Measurements from ENCODE around the gene ARL8A.
A peak's percentile ranks its signal among the peaks of the same experiment; 100 is the strongest.

ARL8A gene

GRCh38 chr1:202160377-202160940 lies 15.9 kb upstream of the ARL8A start, which contains the start of gene PTPN7:
Gene PTPN7, minus strand, starts transcription at chr1:202160602. Its CDS starts 1,200 bp downstream, at chr1:202159402.
- Histone ChIP-seq H3K36me3 (ENCODE audit: control insufficient read depth, insufficient read depth, low read length) (no peaks in the 10 kb centered on the region), H3K9ac (ENCODE audit: low read length) (peak within 1 kb of the TSS; percentile 64), H3K27me3 (ENCODE audit: control insufficient read depth, insufficient read depth, low read length) (peaks cover 4% of the 10 kb centered on the region), H3K9me3 (ENCODE audit: control insufficient read depth, low read length) (no peaks in the 10 kb centered on the region), H3K4me3 (ENCODE audit: low read length) (no peak within 1 kb of the TSS), H3K4me1 (ENCODE audit: control insufficient read depth, insufficient read depth, low read length) (peaks cover 4% of the 10 kb centered on the region)

DNA sequence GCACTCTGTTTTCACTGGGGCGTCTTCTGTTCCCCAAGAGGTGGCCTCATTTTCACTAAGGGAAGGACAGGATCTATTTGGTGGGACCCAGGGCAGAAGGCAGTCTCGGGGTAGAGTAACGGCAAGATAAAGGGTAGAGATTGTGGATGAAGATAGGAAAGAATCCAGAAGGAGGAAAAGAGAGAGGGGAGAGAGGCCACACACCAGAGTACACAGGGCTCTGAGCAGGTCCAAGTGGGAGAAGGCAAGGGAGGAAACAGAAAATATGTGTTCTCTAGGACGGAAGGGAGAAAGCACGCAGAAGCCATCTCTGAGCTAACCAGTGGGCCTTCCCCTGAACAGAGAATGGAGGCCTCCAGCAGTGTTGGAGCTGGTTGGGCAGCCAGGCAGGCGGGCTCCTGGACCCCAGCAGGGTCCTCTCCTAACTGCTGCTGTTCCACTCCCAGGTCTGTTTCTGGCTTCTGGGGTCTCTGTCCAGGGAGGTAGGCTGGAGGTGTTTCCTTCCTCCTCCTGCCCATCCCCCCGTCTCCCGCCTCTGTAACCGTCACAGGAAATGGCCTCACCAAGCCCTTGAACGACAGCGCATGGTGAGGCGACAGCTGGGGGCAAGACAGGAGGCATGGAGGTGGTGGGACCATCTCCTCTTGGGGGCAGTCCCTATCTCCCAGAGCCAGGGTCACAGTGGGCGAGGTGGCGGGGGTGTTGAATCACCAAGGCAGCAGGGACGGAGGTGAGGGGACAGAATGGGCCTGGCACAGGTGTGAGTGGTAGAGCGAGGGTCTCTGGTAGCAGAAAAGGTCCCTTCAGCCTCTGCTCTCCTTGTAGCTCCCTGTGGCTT lies 15.2 kb upstream of the ARL8A start:
- H3K9me3 ChIP-seq (ENCODE audit: control insufficient read depth, low read length) = no peaks in the 10 kb centered on the region
- H3K4me1 ChIP-seq (ENCODE audit: control insufficient read depth, insufficient read depth, low read length) = peaks cover 11% of the 10 kb centered on the region
- no peak overlapping the region for H3K4me3 ChIP-seq (ENCODE audit: low read length)
- H3K9ac ChIP-seq (ENCODE audit: low read length) = peak overlapping the region; percentile 64
- peaks cover 8% of the 10 kb centered on the region for H3K27me3 ChIP-seq (ENCODE audit: control insufficient read depth, insufficient read depth, low read length)
- no peaks in the 10 kb centered on the region for H3K36me3 ChIP-seq (ENCODE audit: control insufficient read depth, insufficient read depth, low read length)

GRCh38 chr1:202158810-202159533 lies 14.4 kb upstream of the ARL8A start:
- Histone ChIP-seq H3K27me3 (ENCODE audit: control insufficient read depth, insufficient read depth, low read length) (peaks cover 8% of the 10 kb centered on the region), H3K36me3 (ENCODE audit: control insufficient read depth, insufficient read depth, low read length) (no peaks in the 10 kb centered on the region), H3K9ac (ENCODE audit: low read length) (peak overlapping the region; percentile 22), H3K4me3 (ENCODE audit: low read length) (no peak overlapping the region), H3K9me3 (ENCODE audit: control insufficient read depth, low read length) (no peaks in the 10 kb centered on the region), H3K4me1 (ENCODE audit: control insufficient read depth, insufficient read depth, low read length) (peaks cover 13% of the 10 kb centered on the region)

DNA sequence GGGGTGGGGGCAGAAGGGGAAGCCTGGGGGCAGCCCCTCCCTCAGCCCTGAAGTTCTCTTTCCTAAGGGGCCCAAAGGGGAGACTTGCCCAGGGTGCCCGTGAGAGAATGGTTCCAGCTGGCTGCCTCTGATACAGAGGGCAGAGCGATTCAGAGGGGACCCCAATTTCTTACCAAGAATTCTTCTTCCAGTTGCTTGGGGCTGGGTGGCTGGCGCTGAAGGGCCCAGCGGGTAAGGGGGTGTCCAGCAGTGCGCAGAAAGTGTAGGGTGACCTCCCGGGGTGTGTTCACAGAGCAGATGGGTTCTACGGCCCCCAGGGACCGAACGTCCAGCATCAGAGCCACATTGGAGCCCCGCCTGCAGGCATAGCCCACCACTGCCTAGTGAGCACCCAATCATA lies 13.4 kb upstream of the ARL8A start:
- Histone ChIP-seq H3K36me3 (ENCODE audit: control insufficient read depth, insufficient read depth, low read length) (no peaks in the 10 kb centered on the region), H3K27me3 (ENCODE audit: control insufficient read depth, insufficient read depth, low read length) (peaks cover 8% of the 10 kb centered on the region), H3K9ac (ENCODE audit: low read length) (no peak overlapping the region), H3K4me1 (ENCODE audit: control insufficient read depth, insufficient read depth, low read length) (peaks cover 9% of the 10 kb centered on the region), H3K9me3 (ENCODE audit: control insufficient read depth, low read length) (no peaks in the 10 kb centered on the region), H3K4me3 (ENCODE audit: low read length) (no peak overlapping the region)

DNA sequence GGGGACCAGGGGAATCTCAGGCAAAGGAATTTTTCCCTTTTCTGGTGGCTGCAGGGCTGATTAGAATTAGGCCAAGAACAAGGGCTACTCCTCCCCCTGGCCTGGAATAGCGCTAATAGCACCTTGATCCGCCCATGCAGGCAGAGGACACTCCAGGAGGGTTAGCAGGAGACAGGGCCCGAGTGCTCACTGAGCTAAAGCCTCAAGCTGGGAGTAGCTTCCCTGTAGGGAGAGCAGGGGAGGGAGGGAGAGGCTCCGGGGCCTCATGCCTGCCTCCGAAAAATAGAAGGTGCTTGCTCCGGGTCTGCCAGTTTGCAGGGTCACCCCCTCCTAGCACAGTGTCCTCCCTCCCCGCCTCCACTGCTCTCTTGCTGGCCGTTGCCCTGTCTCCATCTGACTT lies 12.1 kb upstream of the ARL8A start:
- Histone ChIP-seq H3K9ac (ENCODE audit: low read length) (no peak overlapping the region), H3K27me3 (ENCODE audit: control insufficient read depth, insufficient read depth, low read length) (peaks cover 8% of the 10 kb centered on the region), H3K9me3 (ENCODE audit: control insufficient read depth, low read length) (no peaks in the 10 kb centered on the region), H3K4me3 (ENCODE audit: low read length) (no peak overlapping the region), H3K4me1 (ENCODE audit: control insufficient read depth, insufficient read depth, low read length) (peaks cover 9% of the 10 kb centered on the region), H3K36me3 (ENCODE audit: control insufficient read depth, insufficient read depth, low read length) (no peaks in the 10 kb centered on the region)

DNA sequence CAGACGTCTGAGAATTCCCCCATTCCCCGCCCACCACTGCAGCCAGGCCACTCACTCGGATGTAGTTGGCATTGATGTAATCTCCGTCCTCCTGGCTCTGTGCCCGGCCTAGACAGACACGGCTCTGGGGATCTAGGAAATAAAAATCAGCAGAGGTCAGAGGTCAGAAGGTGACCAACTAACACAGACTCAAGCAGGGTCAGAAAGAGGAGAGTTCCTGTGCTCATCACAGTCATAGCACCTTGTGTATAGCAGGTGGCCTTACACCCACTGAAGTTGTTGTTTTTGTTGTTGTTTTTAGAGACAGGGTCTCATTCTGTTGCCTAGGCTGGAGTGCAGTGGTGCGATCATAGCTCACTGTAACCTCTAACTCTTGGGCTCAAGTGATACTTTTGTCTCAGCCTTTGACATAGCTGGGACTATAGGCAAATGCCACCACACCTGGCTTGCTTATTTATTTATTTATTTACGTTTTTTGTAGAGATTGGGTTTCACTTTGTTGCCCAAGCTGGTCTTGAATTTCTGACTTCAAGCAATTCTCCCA lies 11.0 kb upstream of the ARL8A start:
- H3K4me1 ChIP-seq (ENCODE audit: control insufficient read depth, insufficient read depth, low read length) = peaks cover 9% of the 10 kb centered on the region
- peak overlapping the region; percentile 16 for H3K9ac ChIP-seq (ENCODE audit: low read length)
- no peak overlapping the region for H3K4me3 ChIP-seq (ENCODE audit: low read length)

GRCh38 chr1:202154766-202155477 lies 10.4 kb upstream of the ARL8A start:
- Histone ChIP-seq H3K36me3 (ENCODE audit: control insufficient read depth, insufficient read depth, low read length) (no peaks in the 10 kb centered on the region), H3K9me3 (ENCODE audit: control insufficient read depth, low read length) (no peaks in the 10 kb centered on the region), H3K4me1 (ENCODE audit: control insufficient read depth, insufficient read depth, low read length) (peaks cover 9% of the 10 kb centered on the region), H3K27me3 (ENCODE audit: control insufficient read depth, insufficient read depth, low read length) (peaks cover 5% of the 10 kb centered on the region), H3K9ac (ENCODE audit: low read length) (peak overlapping the region; percentile 29), H3K4me3 (ENCODE audit: low read length) (no peak overlapping the region)

More for the DNA sequence above, 11.0 kb upstream of the ARL8A start:
- no peaks in the 10 kb centered on the region for H3K9me3 ChIP-seq (ENCODE audit: control insufficient read depth, low read length)
- H3K36me3 ChIP-seq (ENCODE audit: control insufficient read depth, insufficient read depth, low read length) = no peaks in the 10 kb centered on the region
- H3K27me3 ChIP-seq (ENCODE audit: control insufficient read depth, insufficient read depth, low read length) = peaks cover 8% of the 10 kb centered on the region

DNA sequence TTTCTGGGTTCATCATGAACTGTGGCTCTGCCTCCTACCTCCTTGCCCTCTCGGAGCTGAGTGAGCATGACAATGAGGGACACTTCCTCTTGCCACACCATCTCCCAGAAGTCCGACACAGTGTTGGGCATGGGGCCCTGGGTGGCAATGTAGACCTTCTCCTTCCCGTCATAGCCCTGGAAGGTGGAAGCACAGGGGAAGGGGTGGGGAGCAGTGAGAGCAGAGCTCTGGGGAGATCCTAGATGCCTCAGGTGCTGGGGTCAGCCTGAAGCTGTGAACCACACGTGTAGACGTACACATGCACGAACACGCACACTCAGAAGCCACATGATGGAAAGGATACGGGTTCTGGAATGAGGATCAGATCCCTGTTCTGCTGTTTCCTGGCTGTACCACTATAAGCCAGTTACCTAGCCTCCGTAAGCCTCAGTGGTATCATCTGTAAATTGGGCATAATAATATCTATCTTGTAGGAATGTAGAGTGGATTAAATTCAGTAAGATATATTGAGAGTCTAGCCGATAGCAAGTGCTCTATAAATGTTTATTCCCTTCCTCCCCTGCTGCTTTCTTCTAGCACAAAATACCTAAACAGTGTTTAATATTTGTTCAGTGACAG lies 9.7 kb upstream of the ARL8A start:
- peak overlapping the region; percentile 29 for H3K9ac ChIP-seq (ENCODE audit: low read length)
- no peaks in the 10 kb centered on the region for H3K36me3 ChIP-seq (ENCODE audit: control insufficient read depth, insufficient read depth, low read length)
- H3K4me1 ChIP-seq (ENCODE audit: control insufficient read depth, insufficient read depth, low read length) = peaks cover 9% of the 10 kb centered on the region
- H3K9me3 ChIP-seq (ENCODE audit: control insufficient read depth, low read length) = no peaks in the 10 kb centered on the region
- H3K4me3 ChIP-seq (ENCODE audit: low read length) = no peak overlapping the region
- peaks cover 5% of the 10 kb centered on the region for H3K27me3 ChIP-seq (ENCODE audit: control insufficient read depth, insufficient read depth, low read length)

DNA sequence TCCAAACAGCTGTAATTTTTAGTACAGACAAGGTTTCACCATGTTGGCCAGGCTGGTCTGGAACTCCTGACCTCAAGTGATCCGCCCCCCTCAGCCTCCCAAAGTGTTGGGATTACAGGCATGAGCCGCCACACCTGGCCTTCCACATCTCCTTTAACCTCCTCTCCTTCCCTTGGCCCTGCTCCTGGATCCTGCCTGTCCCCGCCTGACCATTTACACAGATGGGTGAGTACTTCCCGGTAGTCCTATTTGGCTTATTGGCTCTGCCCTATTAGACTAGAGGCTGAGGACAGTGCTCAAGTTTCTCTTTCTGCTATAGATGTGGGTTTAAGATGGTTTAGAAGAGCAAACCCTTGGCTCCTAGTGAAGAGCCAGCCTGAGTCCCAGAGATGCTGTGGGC lies 8.7 kb upstream of the ARL8A start:
- peaks cover 5% of the 10 kb centered on the region for H3K27me3 ChIP-seq (ENCODE audit: control insufficient read depth, insufficient read depth, low read length)

DNA sequence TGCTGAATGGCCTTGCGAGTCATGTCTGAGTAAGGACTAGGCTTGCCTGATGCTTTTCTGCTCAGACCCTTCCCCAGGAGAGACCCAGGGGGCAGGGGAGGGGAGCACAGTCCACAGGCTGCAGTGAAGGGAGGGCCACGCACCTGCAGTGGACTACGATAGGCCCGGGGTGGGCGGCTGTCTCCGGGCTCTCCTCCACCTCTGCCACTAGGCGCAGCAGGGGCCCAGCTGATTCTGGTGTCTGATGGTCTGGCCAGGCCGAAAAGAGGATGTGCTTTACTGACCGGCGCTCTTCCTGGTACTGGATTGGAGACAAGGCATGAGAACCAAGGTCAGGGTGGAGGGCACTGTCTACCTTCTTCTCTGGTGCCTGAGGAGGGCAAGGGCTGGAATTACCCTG lies 7.9 kb upstream of the ARL8A start:
- Histone ChIP-seq H3K27me3 (ENCODE audit: control insufficient read depth, insufficient read depth, low read length) (peaks cover 5% of the 10 kb centered on the region), H3K4me1 (ENCODE audit: control insufficient read depth, insufficient read depth, low read length) (peaks cover 9% of the 10 kb centered on the region), H3K36me3 (ENCODE audit: control insufficient read depth, insufficient read depth, low read length) (no peaks in the 10 kb centered on the region), H3K9me3 (ENCODE audit: control insufficient read depth, low read length) (no peaks in the 10 kb centered on the region), H3K4me3 (ENCODE audit: low read length) (no peak overlapping the region), H3K9ac (ENCODE audit: low read length) (no peak overlapping the region)

More for the DNA sequence above, 8.7 kb upstream of the ARL8A start:
- no peak overlapping the region for H3K4me3 ChIP-seq (ENCODE audit: low read length)
- H3K36me3 ChIP-seq (ENCODE audit: control insufficient read depth, insufficient read depth, low read length) = no peaks in the 10 kb centered on the region
- peaks cover 9% of the 10 kb centered on the region for H3K4me1 ChIP-seq (ENCODE audit: control insufficient read depth, insufficient read depth, low read length)
- no peaks in the 10 kb centered on the region for H3K9me3 ChIP-seq (ENCODE audit: control insufficient read depth, low read length)
- H3K9ac ChIP-seq (ENCODE audit: low read length) = no peak overlapping the region

GRCh38 chr1:202151045-202151444 lies 6.5 kb upstream of the ARL8A start:
- Histone ChIP-seq H3K9ac (ENCODE audit: low read length) (no peak overlapping the region), H3K27me3 (ENCODE audit: control insufficient read depth, insufficient read depth, low read length) (peaks cover 5% of the 10 kb centered on the region), H3K4me1 (ENCODE audit: control insufficient read depth, insufficient read depth, low read length) (peaks cover 9% of the 10 kb centered on the region), H3K36me3 (ENCODE audit: control insufficient read depth, insufficient read depth, low read length) (no peaks in the 10 kb centered on the region), H3K4me3 (ENCODE audit: low read length) (no peak overlapping the region), H3K9me3 (ENCODE audit: control insufficient read depth, low read length) (no peaks in the 10 kb centered on the region)
